Trophoblast cell (in vitro differentiated cells and primary cell): Measurements from ENCODE around the gene PRSS21.

ENCODE experiments used
- DNase-seq, 2 donors: peaks; one replicate each; pipeline ENCODE4 v3.0.0-alpha.2; 2016
- H2AFZ ChIP-seq: 2 replicates; pipeline ENCODE4 v1.6.1; 2013; ENCODE audit warnings: low read length, moderate library complexity, mild to moderate bottlenecking; ENCODE audit not compliant: insufficient read depth, poor library complexity
- H2AK5ac ChIP-seq: 2 replicates; pipeline ENCODE4 v1.6.1; 2013; ENCODE audit warnings: mild to moderate bottlenecking, low read length
- H2BK120ac ChIP-seq: 2 replicates; pipeline ENCODE4 v1.6.1; 2013; ENCODE audit warnings: low read length, mild to moderate bottlenecking, moderate library complexity; ENCODE audit not compliant: insufficient read depth, poor library complexity
- H2BK12ac ChIP-seq: 2 replicates; pipeline ENCODE4 v1.6.1; 2013; ENCODE audit warnings: mild to moderate bottlenecking, low read length, moderate library complexity
- H2BK5ac ChIP-seq: 2 replicates; pipeline ENCODE4 v1.6.1; 2013; ENCODE audit warnings: low read length, low read depth, moderate library complexity, mild to moderate bottlenecking; ENCODE audit not compliant: poor library complexity
- H3K14ac ChIP-seq: 2 replicates; pipeline ENCODE4 v1.6.1; 2013; ENCODE audit warnings: mild to moderate bottlenecking, low read length
- H3K18ac ChIP-seq: 2 replicates; pipeline ENCODE4 v1.6.1; 2013; ENCODE audit warnings: mild to moderate bottlenecking, low read length
- H3K23ac ChIP-seq: 2 replicates; pipeline ENCODE4 v1.6.1; 2013; ENCODE audit warnings: low read length
- H3K27ac ChIP-seq: 2 replicates; pipeline ENCODE4 v1.5.1; 2013; ENCODE audit warnings: low read depth, mild to moderate bottlenecking, inconsistent platforms, low read length, moderate library complexity
- H3K27me3 ChIP-seq: 2 replicates; pipeline ENCODE4 v1.6.1; 2013; ENCODE audit warnings: inconsistent platforms, mild to moderate bottlenecking, low read length, moderate library complexity; ENCODE audit not compliant: insufficient read depth
- H3K36me3 ChIP-seq, 2 experiments: 1 replicate in 1 of 2; 2 replicates in 1 of 2; pipeline ENCODE4 v1.6.1; 2013; ENCODE audit warnings: low read length in 2 of 2, mild to moderate bottlenecking in 2 of 2, moderate library complexity in 1 of 2; ENCODE audit not compliant: insufficient read depth in 2 of 2, control insufficient read depth in 1 of 2
- H3K4ac ChIP-seq: 2 replicates; pipeline ENCODE4 v1.6.1; 2013; ENCODE audit warnings: low read depth, mild to moderate bottlenecking, low read length, moderate library complexity
- H3K4me1 ChIP-seq, 2 experiments: 1 replicate in 1 of 2; 2 replicates in 1 of 2; pipeline ENCODE4 v1.6.1; 2013; ENCODE audit warnings: low read length in 2 of 2, mild to moderate bottlenecking in 2 of 2, moderate library complexity in 1 of 2; ENCODE audit not compliant: insufficient read depth in 2 of 2, control insufficient read depth in 1 of 2
- H3K4me2 ChIP-seq: 2 replicates; pipeline ENCODE4 v1.6.1; 2013; ENCODE audit warnings: inconsistent platforms, mild to moderate bottlenecking, low read length, moderate library complexity
- H3K4me3 ChIP-seq: 2 replicates; pipeline ENCODE4 v1.5.1; 2013; ENCODE audit warnings: mild to moderate bottlenecking, low read depth, low read length, inconsistent platforms
- H3K79me1 ChIP-seq: one replicate; pipeline ENCODE4 v1.6.1; 2013; ENCODE audit warnings: low read length
- H3K79me2 ChIP-seq: 2 replicates; pipeline ENCODE4 v1.6.1; 2013; ENCODE audit warnings: low read length, mild to moderate bottlenecking; ENCODE audit not compliant: control insufficient read depth, insufficient read depth, poor library complexity
- H3K9ac ChIP-seq: 2 replicates; pipeline ENCODE4 v1.6.1; 2013; ENCODE audit warnings: mild to moderate bottlenecking, low read length
- H3K9me3 ChIP-seq: 2 replicates; pipeline ENCODE4 v1.6.1; 2013; ENCODE audit warnings: low read depth, mild to moderate bottlenecking, control low read depth, inconsistent platforms, low read length; ENCODE audit not compliant: insufficient read depth
- H4K12ac ChIP-seq: 2 replicates; pipeline ENCODE4 v1.6.1; 2013; ENCODE audit warnings: low read depth, mild to moderate bottlenecking, low read length, moderate library complexity
- H4K8ac ChIP-seq: 2 replicates; pipeline ENCODE4 v1.6.1; 2013; ENCODE audit warnings: low read depth, mild to moderate bottlenecking, low read length, moderate library complexity
- H4K91ac ChIP-seq: one replicate; pipeline ENCODE4 v1.6.1; 2013; ENCODE audit warnings: low read depth, mild to moderate bottlenecking, low read length, moderate library complexity
- WGBS: extraction: QIAGEN DNeasy Blood & Tissue Kit; methylation state at CpG from one replicate; pipeline ENCODE4 v1.1.7; 2013; ENCODE audit warnings: missing lambda C conversion rate; ENCODE audit not compliant: insufficient read length, insufficient coverage; ENCODE audit errors: extremely low coverage; 5-methylcytosine and 5-hydroxymethylcytosine counted together

The PRSS21 gene

DNA sequence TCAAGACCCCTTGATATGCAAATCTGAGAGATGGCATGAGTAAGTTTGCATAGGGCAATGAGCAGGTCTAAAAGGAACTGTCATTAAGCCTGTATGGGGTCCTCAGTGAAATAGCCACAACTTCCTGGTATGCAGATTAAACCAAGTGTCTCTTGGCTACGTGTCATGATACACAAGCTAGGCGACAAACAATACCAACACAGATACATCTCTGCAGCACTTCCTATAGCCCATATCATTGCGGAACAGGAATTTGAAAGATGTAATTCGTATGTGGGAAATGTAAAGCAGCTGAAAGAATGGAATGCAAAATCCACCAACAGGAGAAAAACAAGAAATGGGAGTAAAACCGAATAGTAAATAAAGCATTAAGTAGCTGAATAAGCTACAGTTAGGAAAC lies 28.1 kb downstream of the PRSS21 start:
- Histone ChIP-seq H3K4me3 (no peak overlapping the region), H4K8ac (no peak overlapping the region), H3K79me1 (no peaks in the 10 kb centered on the region), H3K9ac (no peak overlapping the region), H3K4me1 (no peaks in the 10 kb centered on the region), H3K23ac (no peak overlapping the region), H3K36me3 (no peaks in the 10 kb centered on the region), H3K4me2 (no peak overlapping the region), H3K9me3 (peaks cover 1% of the 10 kb centered on the region), H2AK5ac (no peak overlapping the region), H3K27me3 (no peaks in the 10 kb centered on the region), H2AFZ (no peak overlapping the region), H2BK120ac (no peak overlapping the region), H3K27ac (no peak overlapping the region), H3K79me2 (no peaks in the 10 kb centered on the region), H2BK12ac (no peak overlapping the region), H3K18ac (no peak overlapping the region), H2BK5ac (no peak overlapping the region), H4K91ac (no peak overlapping the region), H3K4ac (no peak overlapping the region), H3K14ac (no peak overlapping the region), H4K12ac (no peak overlapping the region)
- DNase-seq = peak; percentile 63 to 89
- WGBS = no CpG with 5 or more reads among the region's 5 CpGs

- Histone ChIP-seq H3K4ac (no peak overlapping the region), H3K4me3 (no peak overlapping the region), H4K8ac (no peak overlapping the region)
These were observed 29.7 kb downstream of the PRSS21 start for GRCh38 chr16:2846511-2847310.

GRCh38 chr16:2848933-2849725 lies 32.1 kb downstream of the PRSS21 start:
- H2BK12ac ChIP-seq = no peak overlapping the region
- H3K9ac ChIP-seq = no peak overlapping the region
- H4K91ac ChIP-seq = no peak overlapping the region
- H3K4me2 ChIP-seq = no peak overlapping the region
- H3K27ac ChIP-seq = no peak overlapping the region
- peaks cover 0 to 2% of the 10 kb centered on the region in 2 experiments for H3K36me3 ChIP-seq
- H3K27me3 ChIP-seq = no peaks in the 10 kb centered on the region
- no peaks in the 10 kb centered on the region for H3K9me3 ChIP-seq
- H3K18ac ChIP-seq = no peak overlapping the region
- no peak overlapping the region for H3K4ac ChIP-seq
- no peak overlapping the region for H2BK120ac ChIP-seq
- H3K79me2 ChIP-seq = no peaks in the 10 kb centered on the region
- no peak overlapping the region for H2BK5ac ChIP-seq
- no CpG with 5 or more reads among the region's 16 CpGs for WGBS
- H3K4me3 ChIP-seq = no peak overlapping the region
- H2AFZ ChIP-seq = no peak overlapping the region
- no peak for DNase-seq
- no peak overlapping the region for H3K23ac ChIP-seq
- H3K79me1 ChIP-seq = no peaks in the 10 kb centered on the region
- H4K12ac ChIP-seq = no peak overlapping the region
- no peak overlapping the region for H2AK5ac ChIP-seq
- no peak overlapping the region for H3K14ac ChIP-seq
- no peak overlapping the region for H4K8ac ChIP-seq
- no peaks in the 10 kb centered on the region for H3K4me1 ChIP-seq

More at GRCh38 chr16:2846511-2847310, 29.7 kb downstream of the PRSS21 start:
- Histone ChIP-seq H3K9me3 (peaks cover 1% of the 10 kb centered on the region), H2BK120ac (no peak overlapping the region), H3K27me3 (no peaks in the 10 kb centered on the region), H4K12ac (no peak overlapping the region), H3K23ac (no peak overlapping the region), H3K18ac (no peak overlapping the region), H3K79me2 (no peaks in the 10 kb centered on the region), H2BK12ac (no peak overlapping the region), H3K14ac (no peak overlapping the region), H3K9ac (no peak overlapping the region), H3K79me1 (no peaks in the 10 kb centered on the region), H3K4me1 (no peaks in the 10 kb centered on the region), H4K91ac (no peak overlapping the region), H3K36me3 (no peaks in the 10 kb centered on the region), H2BK5ac (no peak overlapping the region), H3K4me2 (no peak overlapping the region), H2AFZ (no peak overlapping the region), H2AK5ac (no peak overlapping the region), H3K27ac (no peak overlapping the region)
- DNase-seq = peak; percentile 80 to 92
- no CpG with 5 or more reads among the region's 3 CpGs for WGBS

DNA sequence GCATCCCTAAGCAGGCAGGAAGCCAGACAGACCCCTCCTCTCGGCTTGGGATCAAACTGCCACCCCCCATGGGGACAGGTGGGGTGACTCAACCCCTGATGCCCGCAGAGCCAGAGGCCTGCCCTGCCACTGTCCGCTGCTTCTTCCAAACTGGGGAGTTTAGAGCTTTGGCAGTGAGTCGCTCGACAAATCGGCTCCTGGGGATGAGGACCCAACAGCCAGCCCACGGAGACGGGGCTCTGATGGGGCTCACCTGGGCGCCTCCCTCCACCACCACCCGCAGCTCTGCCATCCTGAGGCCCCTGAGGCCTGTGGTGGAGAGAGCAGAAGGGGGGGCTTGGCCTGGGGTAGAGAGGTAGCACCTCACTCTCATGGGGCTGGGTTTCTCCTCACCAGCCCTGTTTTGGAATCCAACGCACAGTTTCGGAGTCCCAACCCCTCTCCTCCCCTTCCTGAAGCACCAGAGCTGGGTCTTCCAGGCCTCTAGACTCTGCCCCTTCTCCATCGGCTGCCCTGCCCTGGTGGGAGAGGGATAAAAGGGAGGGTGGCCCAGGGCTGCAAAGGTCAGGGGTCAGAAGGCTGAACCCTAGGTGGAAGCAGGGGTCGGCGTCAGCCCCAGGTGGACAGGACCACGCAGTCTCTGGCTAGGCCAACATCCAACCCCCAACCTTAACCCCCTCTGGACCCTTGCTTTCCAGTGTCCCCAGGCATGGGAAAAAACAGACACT lies 35.1 kb downstream of the PRSS21 start:
- Histone ChIP-seq H3K4me2 (no peak overlapping the region), H2BK120ac (no peak overlapping the region), H4K91ac (no peak overlapping the region), H4K12ac (no peak overlapping the region), H3K36me3 (peaks cover 0 to 2% of the 10 kb centered on the region in 2 experiments), H3K4me1 (peaks cover 0 to under 1% of the 10 kb centered on the region in 2 experiments), H3K4me3 (no peak overlapping the region), H3K79me1 (no peaks in the 10 kb centered on the region), H3K23ac (no peak overlapping the region), H2AK5ac (no peak overlapping the region), H3K9ac (no peak overlapping the region), H3K4ac (no peak overlapping the region), H3K27ac (no peak overlapping the region), H4K8ac (no peak overlapping the region), H3K18ac (no peak overlapping the region), H3K9me3 (peaks cover 5% of the 10 kb centered on the region), H2AFZ (no peak overlapping the region), H2BK12ac (no peak overlapping the region), H3K79me2 (no peaks in the 10 kb centered on the region), H3K14ac (no peak overlapping the region), H2BK5ac (no peak overlapping the region), H3K27me3 (no peaks in the 10 kb centered on the region)
- no CpG with 5 or more reads among the region's 16 CpGs for WGBS
- DNase-seq = no peak
